C4-2B (cell line): ENCODE data around the gene ACTR3C.

ENCODE experiments used
- H3K27ac ChIP-seq: fragments of 450-650 bp; 2 replicates; pipeline ENCODE4 v1.5.1; 2017
- CTCF ChIP-seq: fragments of 450-650 bp; conservative IDR thresholded peaks from 2 replicates; pipeline ENCODE4 v1.5.1; 2017; ENCODE audit warnings: mild to moderate bottlenecking
- ZFX ChIP-seq: fragments of 450-650 bp; IDR thresholded peaks from 2 replicates; pipeline ENCODE4 v1.6.1; 2017

Gene ACTR3C

GRCh38 chr7:150339409-150339809 lies 16.1 kb upstream of the ACTR3C start:
- TF ChIP-seq CTCF (no peak), ZFX (no peak)
- H3K27ac ChIP-seq = no peak overlapping the region

- TF ChIP-seq ZFX (no peak), CTCF (no peak)
Observed at GRCh38 chr7:150338166-150338829, 15.0 kb upstream of the ACTR3C start.

GRCh38 chr7:150337659-150338081 lies 14.3 kb upstream of the ACTR3C start:
- TF ChIP-seq CTCF (no peak), ZFX (no peak)

More at GRCh38 chr7:150338166-150338829, 15.0 kb upstream of the ACTR3C start:
- no peak overlapping the region for H3K27ac ChIP-seq

GRCh38 chr7:150337179-150337578 lies 13.8 kb upstream of the ACTR3C start:
- no peak for TF ChIP-seq ZFX
- no peak for TF ChIP-seq CTCF
- H3K27ac ChIP-seq = no peak overlapping the region

More at GRCh38 chr7:150337659-150338081, 14.3 kb upstream of the ACTR3C start:
- no peak overlapping the region for H3K27ac ChIP-seq

- no peak overlapping the region for H3K27ac ChIP-seq
- no peak for TF ChIP-seq CTCF
- no peak for TF ChIP-seq ZFX
Observed at GRCh38 chr7:150336746-150337145, 13.4 kb upstream of the ACTR3C start.

GRCh38 chr7:150335774-150336112 lies 12.4 kb upstream of the ACTR3C start:
- no peak for TF ChIP-seq CTCF
- no peak for TF ChIP-seq ZFX
- no peak overlapping the region for H3K27ac ChIP-seq

- TF ChIP-seq ZFX (no peak), CTCF (no peak)
- H3K27ac ChIP-seq = no peak overlapping the region
Observed at GRCh38 chr7:150335108-150335773, 11.9 kb upstream of the ACTR3C start.
